Lung (tissue), 12 donors: ENCODE measurements around the gene IGFN1. TPM values are rescaled to one million over a fixed set of nuclear protein-coding genes. Genes with fewer than 3 reads are reported as not detected.

Source experiments
- ATAC-seq: fragments of 200-7000 bp; cut with Tn5 transposase; one replicate; pipeline ENCODE4 v1.9.1; 2020; ENCODE audit warnings: moderate number of reproducible peaks; ENCODE audit not compliant: insufficient read depth, low FRiP score
- DNase-seq, 3 donors: peaks; one replicate each; pipeline ENCODE4 v3.0.0-alpha.2; 2013 to 2017
- H3K27ac ChIP-seq, 2 donors: one replicate each; pipeline ENCODE4 v1.5.1; 2013; ENCODE audit warnings: mild to moderate bottlenecking in 2 of 2, moderate library complexity in 2 of 2, control low read depth in 1 of 2, inconsistent platforms in 1 of 2, low read depth in 1 of 2, low read length in 1 of 2
- H3K27me3 ChIP-seq, 3 donors: one replicate each; pipeline ENCODE4 v1.5.1; 2013; ENCODE audit warnings: low read length in 2 of 3; ENCODE audit not compliant: control insufficient read depth in 3 of 3, insufficient read depth in 3 of 3
- H3K36me3 ChIP-seq, 4 donors: one replicate each; pipeline ENCODE4 v1.5.1; 2013; ENCODE audit warnings: low read length in 4 of 4, mild to moderate bottlenecking in 1 of 4, moderate library complexity in 1 of 4; ENCODE audit not compliant: control insufficient read depth in 4 of 4, insufficient read depth in 4 of 4
- H3K4me1 ChIP-seq, 5 donors: one replicate each; pipeline ENCODE4 v1.5.1; 2013; ENCODE audit warnings: low read length in 5 of 5, mild to moderate bottlenecking in 2 of 5, moderate library complexity in 1 of 5; ENCODE audit not compliant: control insufficient read depth in 5 of 5, insufficient read depth in 5 of 5
- H3K4me3 ChIP-seq: one replicate; pipeline ENCODE4 v1.5.1; 2013; ENCODE audit warnings: mild to moderate bottlenecking, control low read depth, moderate library complexity
- H3K9ac ChIP-seq, 2 donors: one replicate each; pipeline ENCODE4 v1.5.1; 2013; ENCODE audit warnings: low read length in 2 of 2, control low read depth in 1 of 2; ENCODE audit not compliant: insufficient read depth in 1 of 2
- H3K9me3 ChIP-seq, 4 donors: one replicate each; pipeline ENCODE4 v1.5.1; 2013; ENCODE audit warnings: low read length in 3 of 4, mild to moderate bottlenecking in 1 of 4, moderate library complexity in 1 of 4; ENCODE audit not compliant: control insufficient read depth in 4 of 4, insufficient read depth in 3 of 4
- WGBS, 2 donors: extraction: QIAGEN DNeasy Blood & Tissue Kit; methylation state at CpG; one replicate each; pipeline ENCODE4 v1.1.7; 2013; 5-methylcytosine and 5-hydroxymethylcytosine counted together
- polyA plus RNA-seq, 2 donors: library from polyadenylated mRNA; stranded (reverse); fragments of 200-250 nt; gene quantifications; one replicate each; pipeline ENCODE4 v1.2.1, GENCODE V29; 2013
- total RNA-seq, 2 donors: library from RNA; depleted of rRNA in 1 of 2; stranded (reverse); fragments of >200 nt in 1 of 2; gene quantifications; one replicate each; pipeline ENCODE4 v1.2.1, GENCODE V29; 2014 to 2021
- TF ChIP-seq, protein P1 (sequence below): IDR thresholded peaks from 2 replicates; pipeline ENCODE4 v1.5.1; 2012; ENCODE audit warnings: mild to moderate bottlenecking; ENCODE audit errors: control extremely low read depth, extremely low read depth
- donor health status: control.
- donor health status: control.
- donor health status: Bipolar disorder and iron deficiency.
- donor health status: healthy.
- donor health status: DM: yes; HTN: yes; CAD: no.

Gene IGFN1
- total and polyA plus RNA-seq, 4 donors, result 0.25 to 3.6 (median 1.5) TPM

GRCh38 chr1:201153474-201154388, 36.9 kb upstream of the IGFN1 start:
- Histone ChIP-seq H3K36me3 (peaks cover 0 to 32% (median 16%) of the 10 kb centered on the region in 4 donors), H3K27me3 (no peaks in the 10 kb centered on the region), H3K9me3 (no peaks in the 10 kb centered on the region), H3K4me1 (peaks cover 0 to 23% (median 5%) of the 10 kb centered on the region in 5 donors), H3K9ac (peak overlapping the region; percentile 80 to 91), H3K4me3 (peak overlapping the region; percentile 73), H3K27ac (peak overlapping the region in 1 of 2 donors; percentile 40)
- TF ChIP-seq, protein P1, sequence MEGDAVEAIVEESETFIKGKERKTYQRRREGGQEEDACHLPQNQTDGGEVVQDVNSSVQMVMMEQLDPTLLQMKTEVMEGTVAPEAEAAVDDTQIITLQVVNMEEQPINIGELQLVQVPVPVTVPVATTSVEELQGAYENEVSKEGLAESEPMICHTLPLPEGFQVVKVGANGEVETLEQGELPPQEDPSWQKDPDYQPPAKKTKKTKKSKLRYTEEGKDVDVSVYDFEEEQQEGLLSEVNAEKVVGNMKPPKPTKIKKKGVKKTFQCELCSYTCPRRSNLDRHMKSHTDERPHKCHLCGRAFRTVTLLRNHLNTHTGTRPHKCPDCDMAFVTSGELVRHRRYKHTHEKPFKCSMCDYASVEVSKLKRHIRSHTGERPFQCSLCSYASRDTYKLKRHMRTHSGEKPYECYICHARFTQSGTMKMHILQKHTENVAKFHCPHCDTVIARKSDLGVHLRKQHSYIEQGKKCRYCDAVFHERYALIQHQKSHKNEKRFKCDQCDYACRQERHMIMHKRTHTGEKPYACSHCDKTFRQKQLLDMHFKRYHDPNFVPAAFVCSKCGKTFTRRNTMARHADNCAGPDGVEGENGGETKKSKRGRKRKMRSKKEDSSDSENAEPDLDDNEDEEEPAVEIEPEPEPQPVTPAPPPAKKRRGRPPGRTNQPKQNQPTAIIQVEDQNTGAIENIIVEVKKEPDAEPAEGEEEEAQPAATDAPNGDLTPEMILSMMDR, result no peak
- 4% methylated on average over 36 to 37 of the region's 37 CpGs for WGBS, 2 donors
- ATAC-seq (peak; percentile 86), DNase-seq (no peak)

- Histone ChIP-seq H3K9ac (peak within 1 kb of the TSS; percentile 80 to 91), H3K4me3 (peak within 1 kb of the TSS; percentile 73), H3K27ac (peak within 1 kb of the TSS in 1 of 2 donors; percentile 40), H3K36me3 (peaks cover 0 to 27% (median 13%) of the 10 kb centered on the region in 4 donors), H3K4me1 (peaks cover 0 to 23% (median 6%) of the 10 kb centered on the region in 5 donors), H3K27me3 (no peaks in the 10 kb centered on the region), H3K9me3 (no peaks in the 10 kb centered on the region)
- 9 to 10% methylated on average over 30 to 31 of the region's 31 CpGs for WGBS, 2 donors
- ATAC-seq, result peak; percentile 91
- TF ChIP-seq, protein P1, result no peak
- DNase-seq, result peak; percentile 99
Measured at GRCh38 chr1:201154389-201155165, 36.0 kb upstream of the IGFN1 start, which contains the start of gene TMEM9. TSS of gene TMEM9 (minus strand) at chr1:201154474. CDS start at chr1:201153923, 551 bp downstream.

DNA sequence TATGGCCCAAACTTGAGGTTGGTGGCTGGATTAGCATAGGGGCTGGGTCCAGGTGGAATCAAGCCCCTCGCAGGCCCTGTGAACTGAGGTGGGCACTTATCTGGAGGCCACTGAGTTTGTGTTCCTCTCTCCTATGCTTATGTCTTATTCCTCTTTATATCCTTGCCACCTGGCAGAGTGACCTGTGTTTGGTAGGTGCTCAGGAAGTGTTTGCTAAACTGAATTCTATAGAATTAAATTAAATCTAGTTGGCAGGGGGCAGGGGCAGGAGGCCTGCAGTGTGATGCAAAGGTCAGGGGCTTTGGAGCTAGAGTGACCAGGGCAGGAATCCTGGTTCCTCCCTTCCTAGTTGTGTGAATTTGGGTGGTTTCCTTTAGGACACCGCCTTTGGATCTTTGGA, 35.3 kb upstream of the IGFN1 start:
- H3K27ac ChIP-seq, result no peak overlapping the region
- no peaks in the 10 kb centered on the region for H3K9me3 ChIP-seq
- H3K9ac ChIP-seq, result no peak overlapping the region
- WGBS, 2 donors, result 90 to 92% methylated on average over 2 of the region's 2 CpGs
- no peaks in the 10 kb centered on the region for H3K27me3 ChIP-seq
- H3K4me3 ChIP-seq, result no peak overlapping the region
- TF ChIP-seq, protein P1, result no peak
- ATAC-seq (no peak), DNase-seq (peak in 1 of 3 donors; percentile 10)
- H3K4me1 ChIP-seq, result peaks cover 0 to 23% (median 6%) of the 10 kb centered on the region in 5 donors
- peaks cover 0 to 22% (median 9%) of the 10 kb centered on the region in 4 donors for H3K36me3 ChIP-seq
